Testis (tissue), 2 donors: ENCODE data around the gene MFSD6.

ENCODE experiments used
- CTCF ChIP-seq, 3 experiments: fragments of 450-650 bp in 2 of 3; fragments of 200-600 bp in 1 of 3; sonication (generic) in 1 of 3; IDR thresholded peaks; one replicate each; pipeline ENCODE4 v1.5.1; 2016 to 2019; ENCODE audit warnings: antibody characterized with exemption in 3 of 3, mild to moderate bottlenecking in 2 of 3, moderate library complexity in 1 of 3
- POLR2A ChIP-seq: fragments of 450-650 bp; IDR thresholded peaks from one replicate; pipeline ENCODE4 v1.6.1; 2017; ENCODE audit warnings: antibody characterized with exemption, mild to moderate bottlenecking, moderate library complexity

GRCh38 chr2:190481339-190481738 is 73.2 kb downstream of the MFSD6 start:
- TF ChIP-seq CTCF (IDR thresholded peaks at IDR 0.05) (no peak), POLR2A (no peak)
